GM21526 (cell line): ENCODE data around the gene GCNT3.
A peak's percentile ranks its signal among the peaks of the same experiment; 100 is the strongest.
"Not testable (repeated sequence)": the region's sequence is repeated elsewhere in the genome, so short reads cannot be mapped to it uniquely, and the experiment has no call there.

ENCODE experiments used
- ATAC-seq: cut with Tn5 transposase; IDR thresholded peaks from one replicate; pipeline ENCODE4 v1.9.1; 2021; ENCODE audit warnings: moderate library complexity; ENCODE audit not compliant: unreplicated experiment, low FRiP score

The GCNT3 gene

DNA sequence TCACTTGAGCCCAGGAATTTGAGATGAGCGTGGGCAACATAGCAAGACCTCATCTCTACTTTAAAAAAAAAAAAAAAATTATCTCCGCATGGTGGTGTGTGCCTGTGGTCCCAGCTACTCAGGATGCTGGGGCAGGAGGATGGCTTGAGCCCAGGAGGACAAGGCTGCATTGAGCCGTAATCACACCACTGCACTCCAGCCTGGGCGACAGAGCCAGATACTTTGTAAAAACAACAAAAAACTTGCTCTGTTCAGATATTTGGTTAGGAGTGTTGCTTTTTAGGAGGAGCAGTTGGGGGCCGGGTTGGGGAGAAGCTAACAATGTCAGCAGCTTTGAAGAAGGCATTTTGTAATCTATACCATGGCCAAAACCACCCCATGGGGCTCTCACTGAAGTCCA is 4.1 kb downstream of the GCNT3 start:
- ATAC-seq, result no peak

DNA sequence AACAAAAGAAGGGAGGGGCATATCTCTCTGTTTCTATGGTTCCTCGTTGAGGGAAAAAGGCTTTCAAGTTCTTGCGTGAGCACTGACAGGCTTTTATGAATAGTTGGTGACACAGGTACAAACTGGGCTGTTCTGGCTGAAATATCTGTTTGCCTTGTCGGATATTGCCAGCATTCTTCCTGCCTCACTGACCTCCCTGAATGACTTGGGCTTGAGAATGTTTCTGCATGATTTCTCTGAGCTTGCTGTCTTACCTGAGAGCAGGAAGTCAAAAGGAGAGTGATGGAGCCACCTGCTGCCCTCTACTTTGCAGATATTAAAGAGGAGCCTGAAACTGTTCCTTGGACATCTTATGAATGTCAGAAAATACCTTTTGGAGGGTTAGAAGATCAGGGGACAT is 4.8 kb downstream of the GCNT3 start:
- ATAC-seq, result no peak

DNA sequence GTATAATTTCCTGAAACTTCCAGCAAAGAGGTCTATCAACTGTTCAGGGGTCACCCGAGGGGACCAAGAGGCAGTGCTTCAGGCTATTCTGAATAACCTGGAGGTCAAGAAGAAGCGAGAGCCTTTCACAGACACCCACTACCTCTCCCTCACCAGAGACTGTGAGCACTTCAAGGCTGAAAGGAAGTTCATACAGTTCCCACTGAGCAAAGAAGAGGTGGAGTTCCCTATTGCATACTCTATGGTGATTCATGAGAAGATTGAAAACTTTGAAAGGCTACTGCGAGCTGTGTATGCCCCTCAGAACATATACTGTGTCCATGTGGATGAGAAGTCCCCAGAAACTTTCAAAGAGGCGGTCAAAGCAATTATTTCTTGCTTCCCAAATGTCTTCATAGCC is 6.8 kb downstream of the GCNT3 start:
- ATAC-seq, result no peak

DNA sequence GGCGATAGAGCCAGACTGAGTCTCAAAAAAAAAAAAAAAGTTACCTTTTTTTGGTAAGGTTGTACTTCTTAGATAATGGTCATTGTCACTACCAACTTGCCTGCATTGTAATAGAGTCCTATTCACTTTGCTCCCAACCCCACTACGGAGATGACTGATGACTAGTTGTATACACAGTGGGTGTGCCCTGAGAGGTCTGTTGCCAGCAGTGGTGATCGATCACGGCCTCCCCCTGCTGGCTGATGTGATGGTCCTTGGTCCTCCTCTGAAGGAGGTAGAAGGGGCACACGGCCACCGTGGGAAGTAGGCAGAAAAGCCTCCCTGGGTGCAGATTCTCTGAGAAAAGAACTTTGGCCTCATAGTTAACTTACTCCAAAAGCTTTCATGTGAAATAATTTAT is 10.7 kb downstream of the GCNT3 start:
- peak; percentile 70 for ATAC-seq

DNA sequence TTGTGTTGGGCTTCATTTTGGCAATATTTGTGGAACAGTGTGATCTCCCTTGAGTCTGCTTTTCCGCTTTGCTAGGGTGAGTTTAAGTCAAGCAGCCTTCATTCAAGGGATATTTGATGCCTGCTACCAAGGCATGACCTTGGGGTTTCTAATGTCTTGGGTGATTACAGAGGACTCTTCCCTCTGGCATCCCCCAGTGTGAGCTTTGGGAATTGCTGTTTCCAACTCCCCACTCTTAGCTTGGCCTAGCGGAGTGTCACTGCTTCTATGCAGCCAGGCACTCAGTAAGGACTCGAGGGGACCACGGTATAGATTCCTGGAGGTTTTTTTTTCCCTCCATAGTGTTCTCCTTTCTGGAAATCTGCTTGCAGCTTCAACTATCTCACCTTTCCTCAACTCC is 21.1 kb downstream of the GCNT3 start:
- no peak for ATAC-seq

DNA sequence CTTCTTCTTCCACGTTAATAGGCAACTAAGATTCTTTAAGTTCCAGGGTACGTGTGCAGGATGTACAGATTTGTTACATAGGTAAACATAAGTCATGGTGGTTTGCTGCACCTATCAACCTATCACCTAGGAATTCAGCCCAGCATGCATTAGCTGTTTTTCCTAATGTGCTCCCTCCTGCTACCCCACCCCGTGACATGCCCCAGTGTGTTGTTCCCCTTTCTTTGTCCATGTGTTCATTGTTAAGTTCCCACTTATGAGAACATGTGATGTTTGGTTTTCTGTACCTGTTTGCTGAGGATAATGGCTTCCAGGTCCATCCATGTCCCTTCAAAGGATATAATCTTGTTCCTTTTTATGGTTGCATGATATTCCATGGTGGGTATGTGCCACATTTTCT is 24.6 kb downstream of the GCNT3 start:
- no peak for ATAC-seq

DNA sequence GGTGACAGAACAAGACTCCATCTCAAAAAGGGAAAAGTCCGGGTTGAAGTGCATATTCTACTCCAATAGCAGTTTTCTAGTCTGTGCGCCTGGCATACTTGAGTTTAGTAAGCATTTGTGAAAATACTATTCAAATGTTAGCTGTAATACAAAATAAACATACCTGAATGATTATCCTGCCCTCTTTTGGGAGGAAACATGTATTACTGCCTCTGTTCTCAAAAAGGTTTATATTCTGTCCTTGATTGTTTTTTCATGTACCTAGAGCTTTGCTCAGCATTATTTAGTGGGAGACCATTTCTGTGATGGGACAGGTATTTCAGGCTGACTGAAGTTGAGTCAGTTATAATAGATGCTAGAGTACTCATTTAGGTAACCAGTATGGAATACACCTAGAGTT is 25.9 kb downstream of the GCNT3 start:
- ATAC-seq, result not testable (repeated sequence)

DNA sequence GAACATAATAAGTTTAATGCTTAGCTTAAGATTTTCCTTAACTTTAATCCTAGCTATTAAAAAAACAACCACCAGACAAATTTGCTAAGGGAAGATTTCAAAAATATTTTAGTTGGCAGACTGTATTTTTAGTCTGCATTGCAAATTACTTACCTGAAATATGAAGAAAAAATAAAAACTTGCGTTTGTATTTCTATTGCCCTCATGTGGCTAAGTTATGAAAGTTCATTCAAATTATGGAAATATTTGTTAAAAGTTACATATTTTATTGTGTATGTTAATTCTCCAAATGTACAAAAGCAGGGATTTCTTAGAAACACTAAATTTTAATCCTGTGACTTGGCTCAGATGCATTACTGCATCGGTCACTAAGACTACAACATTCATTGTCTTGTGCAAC is 30.8 kb downstream of the GCNT3 start:
- no peak for ATAC-seq

DNA sequence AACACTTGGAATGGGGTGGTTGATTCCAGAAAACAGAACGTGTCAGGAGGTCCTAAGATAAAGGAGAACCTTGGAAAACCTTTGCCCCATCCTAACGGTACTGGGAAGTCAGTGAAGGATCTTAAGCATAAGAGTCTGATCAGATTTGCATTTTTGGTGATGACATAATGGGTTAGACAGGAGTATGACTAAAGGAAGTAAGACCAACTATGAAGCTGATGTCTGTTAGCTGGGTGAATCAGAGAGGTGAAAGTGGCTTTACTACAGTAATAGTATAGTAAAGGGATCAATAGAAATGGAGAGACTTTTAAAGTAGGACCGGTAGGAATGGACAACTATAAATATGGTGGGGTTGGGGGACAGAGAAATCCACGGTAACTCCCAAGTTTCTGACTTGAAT is 33.2 kb downstream of the GCNT3 start:
- no peak for ATAC-seq

DNA sequence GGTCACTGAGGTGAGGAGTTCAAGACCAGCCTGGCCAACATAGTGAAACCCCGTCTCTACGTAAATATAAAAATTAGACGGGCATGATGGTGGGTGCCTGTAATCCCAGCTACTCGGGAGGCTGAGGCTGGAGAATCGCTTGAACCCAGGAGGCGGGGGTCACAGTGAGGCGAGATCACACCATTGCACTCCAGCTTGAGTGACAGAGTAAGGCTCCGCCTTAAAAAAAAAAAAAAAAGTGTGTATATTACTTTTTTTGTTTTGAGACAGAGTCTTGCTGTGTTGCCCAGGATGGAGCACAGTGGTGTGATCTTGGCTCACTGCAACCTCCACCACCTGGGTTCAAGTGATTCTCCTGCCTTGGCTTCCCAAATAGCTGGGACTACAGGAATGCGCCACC is 34.2 kb downstream of the GCNT3 start:
- not testable (repeated sequence) for ATAC-seq

DNA sequence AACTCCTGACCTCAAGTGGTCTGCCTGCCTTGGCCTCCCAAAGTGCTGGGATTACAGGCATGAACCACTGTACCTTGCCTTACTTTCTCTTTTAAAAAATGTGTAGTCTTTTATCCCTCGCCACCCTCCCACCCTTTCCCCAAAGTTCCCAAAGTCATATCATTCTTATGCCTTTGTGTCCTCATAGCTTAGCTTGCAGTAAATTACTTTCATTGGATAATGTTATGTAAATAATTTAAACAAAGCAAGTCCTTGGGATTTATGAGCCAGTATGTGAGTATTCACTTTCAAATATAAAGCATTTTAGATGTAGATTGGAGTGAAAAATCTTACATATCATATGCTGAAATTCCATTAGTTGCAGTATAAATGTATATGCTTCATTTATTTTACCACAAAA is 34.7 kb downstream of the GCNT3 start:
- ATAC-seq, result no peak

DNA sequence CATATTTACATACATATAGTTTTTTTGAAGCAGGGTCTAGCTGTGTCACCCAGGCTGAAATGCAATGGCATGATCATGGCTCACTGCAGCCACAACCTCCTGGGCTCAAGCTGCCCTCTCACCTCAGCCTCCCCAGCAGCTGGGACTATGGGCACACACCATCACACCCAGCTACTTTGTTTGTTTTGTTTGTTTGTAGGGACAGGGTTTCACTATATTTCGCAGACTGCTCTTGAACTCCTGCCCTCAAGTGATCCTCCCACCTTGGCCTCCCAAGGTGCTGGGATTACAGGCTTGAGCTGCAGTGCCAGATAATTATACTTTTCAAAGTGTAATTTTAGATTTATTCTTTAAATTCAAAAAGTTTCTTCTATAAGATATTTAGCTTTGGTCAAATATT is 35.5 kb downstream of the GCNT3 start:
- ATAC-seq, result no peak

DNA sequence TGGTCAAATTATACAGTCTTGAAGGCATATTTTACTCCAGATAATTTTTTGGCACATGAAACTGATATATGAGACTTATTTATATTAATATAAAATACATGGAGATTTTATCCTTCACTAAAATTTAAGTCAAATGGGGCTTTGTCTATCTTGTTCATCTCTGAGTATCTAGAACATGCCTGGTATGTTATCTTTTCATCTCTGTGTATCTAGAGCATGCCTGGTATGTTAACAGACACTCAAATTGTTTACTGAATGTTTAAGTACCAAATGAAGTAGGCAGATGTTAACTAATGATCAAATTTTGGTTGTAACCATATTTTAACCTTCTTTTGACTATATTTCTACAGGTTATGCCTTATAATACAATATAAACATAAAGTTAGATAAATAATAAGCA is 38.0 kb downstream of the GCNT3 start:
- no peak for ATAC-seq

DNA sequence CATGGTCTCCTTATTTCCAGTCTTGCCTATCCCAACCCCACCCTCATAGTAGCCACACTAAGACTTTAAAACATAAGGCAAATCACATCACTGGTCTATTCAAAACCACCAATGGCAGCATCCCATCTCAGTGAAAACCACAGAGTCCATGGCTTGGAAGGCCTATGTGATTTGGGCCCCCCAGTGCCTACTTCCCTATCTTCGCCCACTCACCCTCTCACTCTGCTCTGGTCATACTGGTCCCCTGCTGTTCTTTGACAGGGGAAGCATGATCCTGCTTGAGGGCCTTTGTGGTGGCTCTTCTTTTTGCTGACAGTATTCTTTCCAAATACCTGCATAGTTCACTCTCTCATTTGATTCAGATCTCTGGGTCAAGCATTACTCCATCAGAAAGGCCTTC is 42.5 kb downstream of the GCNT3 start:
- ATAC-seq, result no peak

DNA sequence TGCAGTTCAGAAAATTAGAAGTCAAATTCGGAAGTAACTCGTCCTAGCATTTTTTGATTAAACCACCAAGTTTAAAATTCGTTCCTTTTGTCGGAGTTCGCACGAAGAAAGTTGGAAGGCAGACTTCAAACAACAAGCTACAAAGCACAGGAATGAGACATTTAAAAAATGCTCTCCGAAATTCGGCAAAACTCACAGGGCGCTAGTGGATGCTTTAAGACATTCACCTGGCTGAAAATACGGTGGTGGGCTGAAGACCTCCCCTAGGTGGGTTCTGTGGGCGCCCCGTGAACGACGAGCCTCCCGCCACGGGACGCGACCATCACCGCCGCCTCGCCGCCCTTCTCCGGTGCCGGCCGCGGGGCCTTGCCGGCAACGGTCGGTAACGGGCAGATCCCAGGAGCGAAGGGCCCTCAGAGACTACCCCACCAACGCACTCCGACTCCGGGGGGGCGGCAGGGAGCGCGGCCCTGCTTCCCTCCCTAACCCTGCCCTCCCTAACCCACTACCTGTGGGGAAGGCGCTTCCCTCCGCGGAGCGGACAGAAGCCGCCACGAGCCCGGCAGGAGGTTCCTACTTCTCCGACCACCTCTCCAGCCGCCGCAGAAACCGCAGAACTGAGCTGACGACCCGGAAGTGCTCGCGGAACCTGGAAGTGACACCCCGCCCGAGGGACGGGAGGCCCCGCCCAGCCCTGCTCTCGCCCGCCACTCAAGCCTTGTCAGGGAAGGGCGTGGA is 45.5 kb downstream of the GCNT3 start, which contains the start of gene GTF2A2:
GTF2A2 (minus strand) TSS at position 619 of the 738 bp plus-strand sequence. CDS start 5,238 bp downstream, outside the sequence.
- ATAC-seq, result peak; percentile 96

DNA sequence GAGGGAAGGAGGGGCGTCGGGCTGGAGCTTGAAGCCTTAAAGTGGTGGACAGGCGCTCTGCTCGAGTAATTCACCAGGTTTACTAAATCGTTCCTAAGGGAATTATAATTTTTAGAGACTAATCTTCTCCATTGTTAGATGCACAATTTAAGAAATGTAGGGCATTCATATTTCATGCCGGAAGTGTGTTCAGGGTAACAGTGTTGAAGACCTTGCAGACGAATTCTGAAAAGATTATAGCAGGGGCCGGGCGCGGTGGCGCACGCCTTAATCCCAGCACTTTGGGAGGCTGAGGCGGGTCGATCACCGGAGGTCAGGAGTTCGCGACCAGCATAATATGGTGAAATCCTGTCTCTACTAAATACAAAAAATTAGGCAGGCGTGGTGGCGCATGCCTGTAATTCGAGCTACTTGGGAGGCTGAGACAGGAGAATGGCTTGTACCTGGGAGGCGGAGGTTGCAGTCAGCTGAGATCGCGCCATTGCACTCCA is 46.1 kb downstream of the GCNT3 start:
- no peak for ATAC-seq

DNA sequence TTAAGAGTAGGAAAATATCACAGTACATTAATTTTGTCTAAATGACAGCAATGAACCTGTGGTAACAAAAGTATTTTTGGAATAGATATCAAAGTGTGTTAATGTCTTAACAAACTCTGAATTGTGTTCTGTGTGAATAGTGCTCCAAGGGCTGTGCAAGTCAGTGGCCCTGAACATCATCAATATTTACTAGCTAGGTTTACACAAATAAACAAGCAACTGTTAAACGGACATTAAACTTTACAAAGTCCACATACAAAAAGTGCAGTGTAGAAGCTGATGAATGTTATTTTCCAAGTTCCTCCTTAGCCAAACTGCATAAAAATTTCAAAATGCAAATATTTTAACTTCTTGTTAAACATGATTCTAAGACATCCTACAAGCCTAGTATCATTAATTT is 47.8 kb downstream of the GCNT3 start:
- no peak for ATAC-seq

DNA sequence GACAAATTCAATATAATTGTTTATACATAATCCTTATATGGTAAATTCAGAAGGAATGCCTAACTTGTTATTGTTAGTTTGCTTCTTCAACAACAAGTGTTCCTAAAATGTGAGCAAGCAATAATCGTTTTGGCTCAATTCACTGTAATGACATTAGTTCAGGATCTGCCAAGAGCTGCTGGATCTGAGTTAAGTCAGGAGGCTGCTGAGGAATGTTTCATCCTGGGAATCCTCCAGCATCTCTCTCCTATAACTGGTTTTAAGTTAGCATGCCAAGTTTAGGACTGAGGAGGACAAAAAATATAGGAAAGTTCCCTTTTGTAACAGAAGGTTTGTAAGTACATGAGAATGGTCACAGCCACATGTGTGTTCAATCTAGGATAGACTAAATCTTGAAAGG is 50.7 kb downstream of the GCNT3 start:
- ATAC-seq, result no peak

DNA sequence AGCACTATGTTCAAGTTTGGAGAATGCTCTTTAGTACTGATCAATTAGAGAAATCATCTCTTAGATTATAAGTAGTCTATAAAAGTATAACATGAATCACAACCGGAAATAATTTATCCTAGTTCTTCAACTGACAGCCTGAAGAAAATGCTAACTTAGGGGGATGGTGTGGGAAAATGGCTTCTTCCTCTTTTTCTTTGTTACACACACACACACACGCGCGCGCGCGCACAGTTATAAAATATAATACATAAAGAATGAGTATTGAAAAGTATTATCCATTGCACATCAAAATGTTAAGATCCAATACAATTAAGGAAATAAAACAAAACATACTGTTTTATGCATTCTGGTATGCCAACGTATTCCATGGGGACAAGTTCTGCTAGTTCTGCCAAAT is 57.0 kb downstream of the GCNT3 start:
- no peak for ATAC-seq
